ENCODE data around the gene INAVA. TPM values are rescaled to one million over a fixed set of nuclear protein-coding genes. Genes with fewer than 3 reads are reported as not detected.

Gene INAVA
- total and polyA plus RNA-seq, 10 of the 15 experiments (the other 5 are each of a cell fraction or from before 2014, with no cell fraction given): 3.6 to 15.4 (median 9.5) TPM

- TF ChIP-seq NFYA (IDR thresholded peaks at IDR 0.05; ENCODE audit: borderline replicate concordance, low read depth, low read length): no peak
- no peak for TF ChIP-seq SMAD1 (IDR thresholded peaks at IDR 0.05; ENCODE audit: low read depth, partially characterized antibody)
- TF ChIP-seq KLF5 (IDR thresholded peaks at IDR 0.05; ENCODE audit: partially characterized antibody): no peak
- no peak for TF ChIP-seq TCF7 (IDR thresholded peaks at IDR 0.05; ENCODE audit: borderline replicate concordance)
- no peak for TF ChIP-seq MEF2B (IDR thresholded peaks at IDR 0.05; ENCODE audit: partially characterized antibody, poor library complexity, severe bottlenecking)
- TF ChIP-seq PRDM15 (CRISPR knock-in tag; IDR thresholded peaks at IDR 0.05): no peak
- TF ChIP-seq CTCF (IDR thresholded peaks at IDR 0.05 in 2 of 3, conservative IDR thresholded peaks at IDR 0.05 in 1 of 3; ENCODE audit: control insufficient read depth in 2 of 3, extremely low read depth in 1 of 3, insufficient read depth in 1 of 3, low read depth in 3 of 3, low read length in 3 of 3): no peak
- TF ChIP-seq RAD51 (IDR thresholded peaks at IDR 0.05): no peak
- no peak for TF ChIP-seq MTA3 (IDR thresholded peaks at IDR 0.05; ENCODE audit: borderline replicate concordance, low read length)
Observed at GRCh38 chr1:200912737-200913407, 18.2 kb downstream of the INAVA start (continued).

Data from GM12878 (cell line).